NOMO-1 treated with dmso at 0.1 percent for 144 hours (cell line): Measurements from ENCODE around the gene CTBP1.
A peak's percentile ranks its signal among the peaks of the same experiment; 100 is the strongest.

Source experiments
- DNase-seq: peaks from one replicate; lab custom pipeline; 2025; ENCODE audit not compliant: unreplicated experiment; lab: John Stamatoyannopoulos, UW

CTBP1 gene

DNA sequence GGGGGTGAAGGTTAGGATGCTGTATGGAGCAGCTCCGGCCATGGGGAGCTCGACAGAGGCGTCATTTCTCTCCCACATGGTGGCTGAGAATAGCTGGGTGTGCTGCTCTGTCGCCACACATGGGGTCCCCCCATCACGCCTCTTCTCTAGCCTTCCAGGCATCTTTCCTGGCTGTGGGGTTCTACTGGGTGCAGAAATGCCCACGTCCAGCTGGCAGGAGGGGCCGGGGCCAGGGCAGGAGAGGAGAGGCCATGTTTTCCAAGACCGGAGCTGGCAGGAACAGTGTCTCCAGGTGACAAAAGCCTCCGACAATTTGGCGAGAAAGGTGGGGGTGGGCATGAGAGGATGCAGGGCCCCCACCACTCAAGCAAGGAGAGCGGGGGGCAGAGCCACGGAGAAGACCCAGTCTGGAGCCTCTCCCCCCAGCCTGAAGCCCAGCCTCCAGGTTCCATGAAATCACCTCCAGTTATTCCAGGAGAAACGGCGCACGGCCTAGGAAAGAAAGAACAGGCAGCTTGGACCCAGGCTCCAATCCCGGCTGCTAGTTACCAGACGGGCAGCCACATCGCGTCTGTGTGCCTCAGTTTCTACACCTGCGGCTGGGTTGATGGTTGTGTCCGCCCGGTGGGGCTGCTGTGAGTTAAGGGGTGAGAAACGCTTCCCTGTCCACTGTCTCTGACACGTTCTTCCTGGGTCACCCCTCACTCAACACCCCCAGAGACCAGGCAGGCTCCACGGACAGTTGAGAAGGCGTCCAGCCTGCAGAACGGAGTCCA lies 49.2 kb downstream of the CTBP1 start:
- DNase-seq, result no peak

DNA sequence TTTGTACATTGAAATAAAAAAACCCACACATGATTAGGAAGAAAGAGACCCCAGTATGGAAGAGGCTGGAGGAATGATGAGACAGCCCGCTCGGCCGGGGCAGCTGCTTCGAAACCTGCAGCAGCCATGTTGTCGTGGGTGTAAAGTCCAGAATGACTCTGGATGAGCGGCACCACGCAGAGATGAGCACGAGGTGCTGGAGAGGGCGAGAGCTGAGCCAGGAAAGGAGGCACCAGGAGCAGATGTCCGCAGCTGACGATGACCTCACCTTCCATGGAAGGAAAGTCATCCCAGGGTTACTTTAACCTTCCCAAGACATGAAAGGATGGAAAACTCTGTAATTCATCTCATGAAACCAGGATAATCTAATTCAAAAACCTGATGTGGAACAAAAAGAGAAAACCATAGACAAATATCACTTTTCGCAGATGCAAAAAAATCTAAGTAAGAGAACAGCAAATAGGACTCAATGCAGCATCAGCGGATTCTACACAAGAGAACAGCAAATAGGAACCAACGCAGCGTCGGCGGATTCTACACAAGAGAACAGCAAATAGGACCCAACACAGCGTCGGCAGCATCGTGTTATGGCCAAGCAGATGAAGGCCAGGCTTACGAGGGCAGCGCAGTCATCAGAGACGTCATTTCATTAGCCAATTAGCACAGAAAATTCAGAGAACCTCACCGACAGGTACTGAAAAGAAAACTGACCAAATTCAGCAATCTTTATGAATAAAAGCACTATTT lies 50.7 kb downstream of the CTBP1 start:
- no peak for DNase-seq

DNA sequence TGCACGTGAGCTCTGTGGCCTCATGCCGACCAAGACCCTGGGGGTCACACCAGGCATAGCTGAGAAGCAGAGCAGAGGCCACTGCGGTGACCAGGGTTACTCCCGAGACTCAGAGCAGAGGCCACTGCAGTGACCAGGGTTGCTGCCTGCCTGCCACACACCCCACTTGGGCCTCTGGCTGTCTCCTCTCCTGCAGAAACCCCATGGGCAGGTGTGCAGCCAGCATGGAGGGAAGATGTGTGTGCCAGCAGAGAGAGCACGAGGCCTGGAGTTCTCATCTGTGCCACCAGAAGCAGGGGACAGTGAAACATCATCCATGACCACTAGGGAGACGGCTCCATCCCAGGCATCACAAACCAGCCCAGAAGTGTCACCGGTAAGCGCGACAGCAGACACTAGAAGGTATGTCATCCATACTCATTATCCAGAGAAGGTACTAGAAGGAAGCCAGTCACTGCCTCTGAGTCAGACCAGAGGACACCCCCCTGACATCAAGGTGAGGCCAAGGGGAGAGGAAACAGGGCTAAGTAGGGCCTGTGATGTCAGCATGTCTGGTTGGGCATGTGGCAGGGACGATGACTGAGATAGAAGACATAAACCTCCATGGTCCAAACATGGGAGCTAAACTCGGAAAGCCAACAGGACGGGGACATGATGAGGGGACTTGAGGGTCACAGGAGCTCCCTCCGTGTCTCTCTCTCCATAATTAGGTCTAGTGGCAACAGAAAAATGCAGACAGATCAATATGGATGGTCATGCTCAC lies 52.3 kb downstream of the CTBP1 start:
- DNase-seq, result no peak

DNA sequence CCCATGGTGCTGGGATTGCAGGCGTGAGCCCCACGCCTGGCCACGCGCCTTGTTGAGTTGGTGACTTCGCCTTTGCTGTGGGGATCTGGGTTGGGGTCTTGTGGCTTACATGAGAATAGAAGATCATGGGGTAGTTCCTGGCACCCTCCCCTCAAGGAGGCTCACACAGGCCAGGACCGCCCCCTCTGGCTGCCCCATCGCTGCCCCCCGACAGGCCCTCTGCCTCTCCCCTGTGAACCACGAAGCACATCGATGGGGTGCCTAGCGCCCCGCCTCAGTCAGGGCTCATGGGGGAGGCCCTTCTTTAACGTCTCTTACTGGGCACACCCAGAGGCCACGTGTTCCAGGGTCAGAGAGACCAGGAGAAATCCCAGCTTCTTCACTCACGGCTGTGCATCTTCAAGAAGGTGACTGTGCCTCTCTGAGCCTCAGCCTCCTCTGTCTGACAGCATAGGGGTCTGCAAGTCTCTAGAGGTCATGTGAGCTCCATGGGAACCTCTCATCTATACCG lies 53.0 kb downstream of the CTBP1 start:
- no peak for DNase-seq

DNA sequence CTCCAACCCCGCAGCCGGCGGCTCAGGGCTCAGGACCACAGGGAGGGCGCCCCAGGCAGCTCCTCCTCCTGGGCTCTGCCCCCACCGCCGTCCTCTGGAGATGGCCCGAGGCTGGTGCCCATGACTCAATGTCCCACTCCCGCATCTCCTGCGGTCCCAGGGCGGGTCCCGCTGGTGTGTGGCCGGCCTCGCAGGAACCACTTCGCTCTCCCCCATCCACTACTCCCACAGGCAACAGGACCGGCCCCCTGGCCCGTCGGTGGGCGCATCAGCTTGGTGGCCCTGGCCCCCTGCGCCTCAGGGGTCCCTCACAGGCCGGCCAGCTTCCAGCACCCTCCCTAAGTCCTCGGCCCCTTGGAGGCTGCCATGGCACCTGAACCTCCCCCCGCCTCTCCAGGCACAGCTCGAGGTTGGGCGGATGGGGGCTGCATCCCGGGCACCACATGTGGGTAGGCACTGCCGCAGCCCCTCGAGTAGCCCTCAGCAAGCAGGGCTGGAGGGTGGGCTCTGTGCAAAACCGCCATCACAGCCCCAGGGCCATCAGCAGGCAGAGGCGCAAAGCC lies 53.7 kb downstream of the CTBP1 start:
- no peak for DNase-seq

DNA sequence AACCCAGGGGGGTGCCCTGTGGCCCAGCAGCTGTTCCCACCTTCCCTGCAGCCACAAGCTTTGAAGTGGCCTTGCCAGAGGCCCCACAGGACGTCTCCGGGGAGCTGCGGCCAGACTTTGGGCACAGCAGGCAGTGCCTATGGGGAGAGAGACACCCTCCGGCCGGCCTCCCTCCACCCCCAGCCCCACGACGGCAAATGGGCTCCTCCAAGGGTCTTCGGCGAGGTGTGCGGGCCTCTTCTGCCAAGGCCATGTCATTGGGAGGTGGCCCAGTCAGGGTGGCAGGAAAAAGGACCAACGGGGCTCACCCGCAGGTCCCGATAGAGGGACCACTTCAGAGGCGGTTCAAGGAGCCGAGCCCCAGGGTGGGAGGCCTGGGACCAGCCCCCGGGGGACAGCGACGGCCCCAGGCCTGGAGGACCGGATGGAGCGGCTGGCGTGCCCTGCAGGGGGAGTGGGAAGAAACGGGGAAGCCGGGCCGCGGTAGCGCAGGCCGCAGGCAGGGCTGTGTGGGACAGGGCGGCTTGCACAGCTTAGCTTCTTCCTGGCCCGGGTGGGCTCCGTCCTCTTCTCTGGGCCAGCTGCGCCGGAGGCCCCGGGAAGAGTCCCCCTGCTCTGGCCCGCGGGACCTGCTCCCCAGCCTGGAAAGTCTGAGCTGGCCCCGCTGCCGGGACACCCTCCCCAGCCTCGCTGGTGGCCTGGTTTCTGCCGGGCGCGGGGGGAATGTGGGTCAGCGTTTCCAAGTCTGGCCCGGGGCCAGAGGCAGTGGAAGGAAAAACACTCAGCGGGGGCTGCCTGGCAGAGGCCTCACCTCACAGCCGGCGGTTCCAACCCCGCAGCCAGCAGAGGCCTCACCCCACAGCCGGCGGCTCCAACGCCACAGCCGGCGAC lies 54.7 kb downstream of the CTBP1 start:
- DNase-seq, result no peak

DNA sequence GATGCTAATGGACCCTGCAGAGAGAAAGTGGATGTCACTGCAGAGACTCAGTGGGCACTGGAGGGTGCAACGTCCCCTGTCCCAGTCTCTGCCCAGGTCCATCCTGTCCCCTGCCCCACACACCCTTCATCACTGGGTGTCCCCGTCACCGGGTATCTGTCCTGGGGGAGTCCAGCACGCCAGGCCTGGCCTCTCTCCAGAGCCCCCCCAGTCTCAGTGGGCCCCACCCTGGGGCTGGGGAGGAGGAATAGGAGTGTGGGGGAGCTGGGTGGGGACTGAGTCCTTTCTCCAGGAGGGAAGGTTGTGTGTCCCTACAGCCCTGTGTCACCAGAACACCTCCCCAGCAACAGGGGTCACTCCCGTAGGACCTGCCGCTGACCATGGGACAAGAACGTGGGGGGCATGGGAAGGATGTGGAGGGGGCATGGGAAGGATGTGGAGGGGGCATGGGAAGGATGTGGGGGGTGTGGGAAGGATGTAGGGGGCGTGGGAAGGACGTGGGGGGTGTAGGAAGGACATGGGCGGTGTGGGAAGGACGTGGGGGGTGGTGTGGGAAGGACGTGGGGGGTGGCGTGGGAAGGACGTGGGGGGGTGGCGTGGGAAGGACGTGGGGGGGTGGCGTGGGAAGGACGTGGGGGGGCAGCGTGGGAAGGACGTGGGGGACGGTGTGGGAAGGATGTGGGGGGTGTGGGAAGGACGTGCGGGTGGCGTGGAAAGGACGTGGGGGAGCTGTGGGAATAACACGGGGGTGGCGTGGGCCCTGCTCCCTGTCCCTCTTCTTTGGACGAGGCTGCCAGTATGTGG lies 55.5 kb downstream of the CTBP1 start:
- no peak for DNase-seq

DNA sequence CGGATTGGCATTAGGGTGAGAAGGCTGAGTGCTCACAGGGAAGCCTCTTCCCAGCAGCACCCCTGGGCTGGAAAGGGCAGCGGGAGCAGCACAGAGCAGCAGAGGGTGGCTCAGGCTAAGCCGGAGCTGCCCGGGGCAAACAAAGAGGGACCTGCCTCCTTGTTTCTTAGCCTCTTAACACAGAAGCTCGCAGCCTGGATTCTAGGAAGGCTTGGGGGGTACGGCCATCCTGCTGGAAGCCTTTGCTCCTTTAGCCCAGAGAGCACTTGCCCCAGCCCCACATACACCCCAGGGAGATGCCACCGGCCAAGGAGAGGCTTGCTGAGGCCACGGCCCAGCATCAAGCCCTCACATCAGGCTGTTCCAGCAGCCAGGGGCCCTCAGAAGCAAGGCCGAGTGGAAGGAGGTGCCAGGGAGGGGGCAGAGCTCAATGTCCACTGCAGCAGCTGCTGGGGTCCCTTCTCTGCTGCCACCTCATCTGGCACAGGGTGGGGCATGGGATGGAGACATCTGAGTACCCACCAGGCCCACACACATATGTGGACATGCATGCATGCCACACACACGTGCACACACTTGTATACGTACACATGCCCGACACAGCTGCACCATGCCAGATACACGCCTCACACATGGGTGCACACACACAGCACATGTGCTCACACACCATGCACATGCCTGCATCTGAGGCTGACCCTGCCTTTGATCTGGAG lies 56.3 kb downstream of the CTBP1 start:
- DNase-seq, result no peak

DNA sequence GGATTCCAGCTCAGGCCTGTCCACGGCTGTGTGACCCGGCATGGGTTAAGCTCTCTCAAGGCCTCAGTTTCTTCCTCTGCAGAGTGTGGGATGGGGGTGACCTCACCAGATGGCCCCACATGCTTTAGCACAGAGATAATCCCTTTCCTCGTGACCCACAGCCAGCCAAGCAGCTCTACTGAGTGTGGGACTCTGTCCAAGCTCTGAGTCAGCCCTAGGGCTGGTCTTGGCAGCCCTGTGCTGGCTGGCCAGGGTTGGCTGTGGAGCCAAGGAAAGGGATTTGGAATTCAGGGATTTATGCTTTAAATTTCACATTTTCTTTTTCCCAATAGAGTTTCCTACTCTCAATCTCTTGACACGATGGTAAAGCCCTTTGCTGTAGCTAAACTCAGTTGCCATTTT lies 56.8 kb downstream of the CTBP1 start:
- no peak for DNase-seq

DNA sequence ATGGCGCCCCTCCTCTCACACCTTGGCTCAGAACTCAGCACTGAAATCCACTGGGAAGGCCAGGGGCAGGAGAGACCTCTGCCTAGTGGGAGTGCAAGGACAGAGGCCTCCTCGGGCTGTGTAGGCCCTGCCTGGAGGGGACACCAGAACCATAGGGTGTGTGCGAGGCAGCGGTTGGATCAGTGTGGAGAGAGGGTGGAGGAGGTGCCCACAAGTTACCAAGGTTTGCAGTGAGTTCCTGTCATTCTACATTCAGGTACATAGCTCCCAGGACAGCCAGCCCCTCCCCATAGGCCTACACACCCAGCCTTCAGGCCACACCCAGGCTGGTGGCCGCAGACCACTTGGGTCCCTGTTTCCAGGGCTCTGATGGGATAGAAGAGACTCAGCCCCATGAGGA lies 57.3 kb downstream of the CTBP1 start:
- no peak for DNase-seq

DNA sequence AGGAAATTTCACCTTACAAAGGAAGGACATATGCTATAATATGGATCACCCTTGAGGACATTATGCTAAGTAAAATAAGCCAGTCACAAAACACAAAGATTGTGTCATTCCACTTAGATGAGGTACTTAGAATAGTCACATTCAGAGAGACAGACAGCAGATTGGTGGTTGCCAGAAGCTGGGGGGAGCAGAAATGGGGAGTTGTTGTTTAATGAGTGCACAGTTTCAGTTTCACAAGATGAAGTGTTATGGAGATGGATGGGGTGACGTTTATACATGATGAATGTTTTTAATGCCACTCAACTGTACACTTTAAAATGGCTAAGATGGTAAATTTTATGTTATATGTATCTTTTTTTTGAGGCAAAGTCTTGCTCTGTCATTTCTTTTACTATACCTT lies 61.7 kb downstream of the CTBP1 start:
- peak; percentile 17 for DNase-seq

DNA sequence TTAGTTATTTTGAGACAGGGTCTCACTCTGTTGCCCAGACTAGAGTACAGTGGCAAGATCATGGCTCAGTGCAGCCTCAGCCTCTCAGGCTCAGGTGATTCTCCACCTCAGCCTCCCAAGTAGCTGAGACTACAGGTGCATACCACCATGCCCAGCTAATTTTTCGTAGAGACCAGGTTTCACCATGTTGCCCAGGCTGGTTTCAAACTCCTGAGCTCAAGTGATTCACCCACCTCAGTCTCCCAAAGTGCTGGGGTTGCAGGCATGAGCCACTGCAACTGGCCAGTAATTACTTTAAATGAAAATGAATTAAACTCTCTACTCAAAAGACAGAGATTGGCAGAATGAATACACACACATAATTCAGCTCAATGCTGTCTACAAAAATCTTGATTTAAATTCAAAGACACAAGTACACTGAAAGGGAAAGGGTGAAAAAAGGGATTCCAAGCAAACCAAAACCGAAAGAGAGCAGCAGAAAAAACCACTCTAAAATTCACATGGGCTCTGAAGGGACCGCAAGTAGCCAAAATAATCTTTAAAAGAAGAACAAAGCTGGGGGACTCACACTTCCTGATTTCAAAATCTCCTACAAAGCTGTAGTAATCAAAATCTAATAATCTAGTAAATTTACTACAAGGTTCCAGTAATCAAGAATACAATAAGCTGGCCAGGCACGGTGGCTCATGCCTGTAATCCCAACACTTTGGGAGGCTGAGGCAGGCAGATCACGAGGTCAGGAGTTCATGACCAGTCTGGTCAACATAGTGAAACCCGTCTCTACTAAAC lies 64.8 kb downstream of the CTBP1 start:
- peak; percentile 87 for DNase-seq

DNA sequence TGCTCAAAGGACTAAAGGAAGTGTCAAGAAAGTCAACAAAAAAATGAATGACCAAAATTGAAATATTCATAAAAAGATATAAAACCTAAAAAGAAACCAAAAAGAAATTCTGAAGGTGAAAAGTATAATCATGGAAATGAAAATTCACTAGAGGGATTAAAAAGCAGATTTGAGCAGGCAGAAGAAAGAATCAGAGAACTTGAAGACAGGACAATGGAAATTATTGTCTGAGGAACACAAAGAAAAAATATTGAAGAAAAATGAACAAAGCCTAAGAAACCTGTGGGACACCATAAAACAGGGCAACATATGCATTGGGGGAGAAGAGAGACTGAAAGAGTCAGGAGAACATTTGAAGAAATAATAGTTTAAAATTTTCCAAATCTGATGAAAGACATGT lies 66.6 kb downstream of the CTBP1 start:
- no peak for DNase-seq

DNA sequence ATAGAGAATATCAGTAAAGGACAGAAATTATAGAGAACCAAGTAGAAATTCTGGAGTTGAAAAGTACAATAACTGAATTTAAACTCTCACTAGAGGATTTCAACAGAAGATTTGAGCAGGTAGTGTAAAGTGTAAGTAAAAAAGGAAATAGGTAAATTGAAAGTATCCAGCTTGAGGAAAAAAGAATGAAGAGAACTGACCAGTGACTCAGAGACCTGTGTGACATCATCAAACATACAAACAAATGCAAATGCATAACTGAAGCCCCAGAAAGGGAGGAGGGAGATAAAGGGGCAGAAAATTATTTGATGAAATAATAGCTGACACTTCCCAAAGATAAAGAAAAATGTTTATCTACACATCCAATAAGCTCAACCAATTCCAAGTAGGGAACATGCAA lies 68.3 kb downstream of the CTBP1 start:
- DNase-seq, result no peak

DNA sequence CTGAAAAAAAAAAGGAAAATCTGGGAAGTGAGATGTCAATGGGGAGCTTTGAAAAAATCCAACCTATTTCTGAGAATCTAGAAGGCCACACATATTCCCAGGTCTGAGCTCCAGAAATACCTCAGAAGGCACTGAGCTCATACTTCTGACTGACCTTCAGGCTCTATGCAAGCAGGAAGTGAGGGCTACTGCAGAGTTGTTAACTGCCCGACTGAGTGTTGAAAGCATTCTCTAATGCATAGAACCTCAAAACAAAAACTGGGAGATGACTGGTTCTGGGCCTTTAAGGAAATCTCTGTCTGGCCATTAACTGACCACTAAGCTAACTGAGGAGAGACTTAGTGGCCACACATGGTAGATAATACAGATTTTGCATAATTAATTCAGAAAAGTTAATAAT lies 69.0 kb downstream of the CTBP1 start:
- no peak for DNase-seq

DNA sequence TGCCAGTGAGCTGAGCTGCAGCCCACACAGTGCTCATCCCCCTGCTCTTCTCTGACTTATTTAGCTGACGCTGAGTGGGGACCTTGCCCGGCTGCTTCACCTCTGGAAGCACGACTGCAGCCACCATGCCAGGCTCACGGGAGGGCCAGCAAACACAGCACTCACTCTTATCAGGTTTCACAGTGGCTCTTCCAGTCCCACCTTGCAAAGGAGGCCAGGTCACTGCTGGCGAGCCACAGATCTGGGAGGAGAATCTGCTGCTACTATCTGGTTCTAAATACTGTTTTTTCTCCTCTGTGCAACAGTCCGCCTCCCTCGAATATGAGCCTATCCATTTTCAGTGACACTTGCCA lies 69.9 kb downstream of the CTBP1 start:
- no peak for DNase-seq

DNA sequence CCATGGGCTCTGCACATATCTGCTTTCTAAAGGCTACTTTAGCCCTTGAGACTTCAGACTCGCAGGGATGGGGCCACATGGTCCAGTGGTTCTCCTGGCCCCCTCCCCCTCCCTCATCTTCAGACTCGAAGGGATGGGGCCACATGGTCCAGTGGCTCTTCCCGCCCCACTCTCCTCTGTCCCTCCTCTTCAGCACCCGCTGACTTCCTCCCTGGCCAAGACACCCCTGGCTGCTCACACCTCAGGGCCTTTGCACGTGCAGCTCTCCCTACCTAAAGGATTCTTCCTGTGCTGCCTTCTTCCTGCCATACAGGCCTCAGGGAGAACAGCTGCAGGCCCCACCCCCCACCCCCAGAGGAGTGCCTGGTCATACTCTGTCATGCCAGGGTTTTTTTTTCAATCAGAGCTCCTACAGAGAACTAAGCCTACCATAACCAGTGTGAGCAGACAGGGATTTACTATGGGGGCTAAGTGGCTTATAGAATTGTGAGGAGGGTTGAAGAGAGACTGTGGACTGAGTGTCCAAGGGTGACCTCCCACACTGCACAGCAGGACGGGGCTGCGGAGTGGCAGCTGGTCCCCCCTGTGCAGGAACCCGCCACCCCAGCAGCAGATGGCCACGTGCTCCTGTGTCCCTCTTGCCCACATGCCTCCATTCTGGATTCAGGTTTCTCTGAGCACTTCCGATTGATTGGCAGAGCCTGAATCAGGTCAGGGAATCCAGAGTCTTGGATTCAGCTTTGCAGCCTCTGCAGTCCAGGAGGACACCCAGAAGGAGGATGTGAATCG lies 70.4 kb downstream of the CTBP1 start:
- DNase-seq, result no peak
